Stimulated activated naive CD8-positive, alpha-beta T cell treated with anti-CD3 and anti-CD28 coated beads, Interleukin-15, Interleukin-2, amounts not matched to agents 100 U/mL and 50 U/mL, for 24 hours (primary cell): ENCODE results near the gene ERC2.

Experiments used
- ATAC-seq: fragments of 150-1000 bp; cut with Tn5 transposase; one replicate; pipeline ENCODE4 v1.10.0; 2021
- DNase-seq: peaks from one replicate; pipeline ENCODE4 v3.0.0; 2021

ERC2 gene

GRCh38 chr3:55584716-55585368, 883.4 kb downstream of the ERC2 start:
- no peak for ATAC-seq
- DNase-seq = no peak

DNA sequence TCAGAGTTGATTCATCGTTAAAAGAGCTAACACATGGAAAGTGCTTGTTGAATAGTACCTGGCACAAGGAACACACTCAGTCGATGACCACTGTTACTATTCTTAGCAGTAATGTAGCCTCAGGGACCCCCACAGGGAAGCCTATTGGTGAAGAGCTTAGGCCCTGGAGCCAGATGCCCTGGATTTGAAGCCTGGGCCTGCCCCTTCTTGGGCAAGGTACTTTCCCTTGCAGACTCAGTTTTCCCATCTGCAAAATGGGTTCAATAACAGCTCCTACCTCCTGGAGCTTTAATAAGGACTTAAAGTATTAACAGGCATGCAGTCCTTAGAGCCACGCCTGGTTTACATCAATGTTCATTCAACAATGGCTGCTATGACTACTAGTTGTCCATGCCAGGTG, 884.2 kb downstream of the ERC2 start:
- ATAC-seq (no peak), DNase-seq (no peak)

GRCh38 chr3:55583475-55583874, 884.8 kb downstream of the ERC2 start:
- DNase-seq (no peak), ATAC-seq (no peak)

GRCh38 chr3:55579496-55579895, 888.8 kb downstream of the ERC2 start:
- ATAC-seq = no peak
- no peak for DNase-seq

- DNase-seq (no peak), ATAC-seq (no peak)
Measured at GRCh38 chr3:55576621-55577388, 891.5 kb downstream of the ERC2 start.

- DNase-seq = no peak
- no peak for ATAC-seq
Measured at GRCh38 chr3:55574671-55575070, 893.6 kb downstream of the ERC2 start.

DNA sequence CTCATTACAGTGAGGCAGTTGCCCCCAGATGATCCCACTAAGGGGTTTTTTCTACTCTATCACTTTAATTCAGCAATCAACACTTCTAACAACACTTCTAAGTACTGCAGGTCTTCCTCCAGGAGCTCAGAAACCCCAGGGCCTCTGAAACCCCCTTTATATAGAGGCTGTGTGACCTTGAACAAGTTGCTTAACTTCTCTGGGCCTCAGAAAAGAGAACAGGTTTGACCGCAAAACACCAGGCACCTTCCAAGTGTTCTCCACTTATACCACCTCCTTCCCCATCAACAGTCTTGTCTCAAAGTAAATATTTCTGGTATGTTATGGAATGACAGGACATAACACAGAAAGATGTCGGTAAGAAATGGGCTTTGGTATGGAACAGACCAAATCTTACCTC, 895.5 kb downstream of the ERC2 start:
- ATAC-seq (no peak), DNase-seq (no peak)

GRCh38 chr3:55571913-55572312, 896.4 kb downstream of the ERC2 start:
- ATAC-seq (no peak), DNase-seq (no peak)

GRCh38 chr3:55571216-55571813, 897.0 kb downstream of the ERC2 start:
- no peak for DNase-seq
- no peak for ATAC-seq

- DNase-seq = no peak
- no peak for ATAC-seq
Measured at GRCh38 chr3:55570271-55570711, 898.0 kb downstream of the ERC2 start.

DNA sequence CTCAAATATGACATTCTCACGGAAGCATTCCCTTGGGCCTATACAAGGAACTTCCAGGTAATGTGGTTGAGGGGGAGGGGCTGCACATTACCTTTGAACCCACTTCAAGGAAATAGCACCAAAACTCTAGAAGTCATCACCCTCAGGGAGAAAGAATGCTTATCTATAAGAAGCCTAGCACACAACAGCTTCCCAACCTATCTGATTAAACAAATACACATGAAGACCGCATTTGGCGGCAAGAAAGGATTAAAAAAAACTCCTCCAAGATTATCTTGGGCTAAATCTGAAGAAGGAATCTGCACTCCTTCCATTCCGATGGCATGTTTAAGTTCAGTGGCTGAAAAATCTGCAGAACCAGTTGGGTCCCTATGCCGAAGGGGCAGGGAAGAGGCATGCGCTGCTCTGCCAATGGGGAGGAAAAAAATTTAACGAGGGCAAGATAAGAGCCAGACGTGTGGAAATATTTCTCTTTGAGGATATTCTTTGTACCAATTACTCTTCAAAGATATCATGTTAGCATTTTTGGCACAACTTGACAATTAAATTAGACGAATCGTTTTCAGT, 899.2 kb downstream of the ERC2 start:
- ATAC-seq (no peak), DNase-seq (no peak)

DNA sequence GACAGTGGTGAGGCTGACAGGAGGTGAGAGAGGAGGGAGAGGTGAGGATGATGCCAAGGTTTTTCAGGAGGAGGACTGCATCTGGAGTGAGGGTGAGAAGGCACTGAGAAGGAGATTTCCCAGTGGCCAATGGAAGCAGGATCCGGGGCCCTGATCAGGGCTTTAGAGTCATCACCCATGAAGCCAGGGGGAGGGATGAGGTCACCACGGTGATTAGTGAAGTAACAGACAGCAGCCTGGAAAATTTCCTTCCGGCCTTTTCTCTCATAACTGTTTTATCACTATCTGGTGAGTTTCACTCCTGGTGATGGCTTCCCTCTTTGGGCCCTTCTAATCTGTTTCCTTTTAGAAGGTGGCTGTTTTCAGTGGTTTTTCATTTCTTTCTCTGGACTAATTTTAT, 900.7 kb downstream of the ERC2 start:
- ATAC-seq = no peak
- no peak for DNase-seq

DNA sequence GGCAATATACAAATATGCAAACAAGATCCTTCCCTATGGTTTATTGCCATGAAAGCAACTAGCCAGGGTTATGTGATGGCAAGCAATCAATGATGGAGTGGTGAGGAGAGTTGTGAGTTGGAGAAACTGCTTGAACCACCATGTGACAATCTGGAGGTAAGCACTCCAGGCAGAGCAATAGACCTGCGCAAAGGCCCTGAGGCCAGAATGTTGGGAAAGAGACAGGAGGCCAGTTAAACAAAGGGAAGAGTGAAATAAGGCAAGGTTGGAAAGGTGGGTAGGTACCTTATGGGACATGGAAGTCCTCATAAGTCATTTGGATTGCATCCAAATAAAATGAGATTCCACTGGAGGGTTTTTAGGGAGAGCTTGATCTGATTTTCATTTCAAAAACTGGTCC, 901.1 kb downstream of the ERC2 start:
- no peak for DNase-seq
- ATAC-seq = no peak

GRCh38 chr3:55565521-55565920, 902.7 kb downstream of the ERC2 start:
- no peak for ATAC-seq
- DNase-seq = no peak

DNA sequence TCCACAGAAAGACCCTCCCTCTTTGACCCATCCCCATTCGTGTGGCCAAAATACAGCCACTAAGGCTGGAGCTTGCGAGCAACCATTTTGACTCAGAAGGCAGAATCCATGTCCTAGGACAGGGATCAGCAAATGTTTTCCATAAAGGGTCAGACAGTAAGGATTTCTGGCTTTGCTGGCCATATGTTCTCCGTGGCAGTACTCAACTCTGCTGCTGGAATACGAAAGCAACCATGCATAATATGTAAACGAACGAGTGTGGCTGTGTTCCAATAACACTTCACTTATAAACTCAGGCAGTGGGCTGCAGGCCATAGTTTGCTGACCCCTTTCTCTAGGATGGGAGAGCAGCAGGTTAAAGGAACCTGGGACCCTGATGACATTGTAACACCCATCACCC, 903.5 kb downstream of the ERC2 start:
- DNase-seq = no peak
- no peak for ATAC-seq

DNA sequence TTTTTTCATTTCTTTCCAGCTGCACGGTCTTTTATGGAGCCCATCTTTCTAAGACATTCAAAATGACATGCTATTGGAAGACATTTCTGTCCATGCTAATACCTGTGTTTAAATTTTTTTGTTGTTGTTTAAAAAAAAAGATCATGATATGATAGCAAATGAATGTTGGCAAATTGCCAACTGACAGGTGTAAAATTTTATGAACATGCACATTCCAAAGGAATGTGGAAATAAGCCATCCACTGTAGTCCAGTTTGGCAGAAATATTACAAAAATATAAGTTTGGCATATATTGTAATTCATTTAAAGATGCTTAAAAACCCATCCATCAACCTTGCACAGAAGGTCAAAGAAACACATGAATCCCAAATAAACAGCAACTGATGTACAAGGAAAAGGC, 905.6 kb downstream of the ERC2 start:
- no peak for ATAC-seq
- no peak for DNase-seq

- ATAC-seq = no peak
- DNase-seq = no peak
Measured at GRCh38 chr3:55559500-55560423, 908.5 kb downstream of the ERC2 start.

DNA sequence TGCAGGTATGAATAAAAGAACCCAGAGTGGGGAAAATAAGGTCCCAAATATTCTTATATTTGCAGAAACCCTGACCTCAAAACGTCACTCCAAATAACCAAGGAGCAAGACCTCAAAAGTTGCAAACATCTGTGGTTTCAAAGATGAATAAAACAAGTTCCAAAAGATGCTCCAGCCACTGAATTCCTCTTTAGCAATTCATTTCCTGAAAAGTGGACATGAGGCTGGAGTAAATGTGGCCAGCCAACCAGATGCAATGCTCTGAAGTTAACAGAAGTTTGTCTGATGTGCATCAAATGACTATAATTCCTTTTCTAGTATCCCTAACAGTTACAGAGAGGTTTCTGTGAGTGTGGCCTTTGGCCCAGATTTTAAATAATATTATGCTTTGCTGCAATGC, 910.0 kb downstream of the ERC2 start:
- no peak for DNase-seq
- no peak for ATAC-seq

- ATAC-seq (no peak), DNase-seq (no peak)
Measured at GRCh38 chr3:55557549-55557948, 910.7 kb downstream of the ERC2 start.

DNA sequence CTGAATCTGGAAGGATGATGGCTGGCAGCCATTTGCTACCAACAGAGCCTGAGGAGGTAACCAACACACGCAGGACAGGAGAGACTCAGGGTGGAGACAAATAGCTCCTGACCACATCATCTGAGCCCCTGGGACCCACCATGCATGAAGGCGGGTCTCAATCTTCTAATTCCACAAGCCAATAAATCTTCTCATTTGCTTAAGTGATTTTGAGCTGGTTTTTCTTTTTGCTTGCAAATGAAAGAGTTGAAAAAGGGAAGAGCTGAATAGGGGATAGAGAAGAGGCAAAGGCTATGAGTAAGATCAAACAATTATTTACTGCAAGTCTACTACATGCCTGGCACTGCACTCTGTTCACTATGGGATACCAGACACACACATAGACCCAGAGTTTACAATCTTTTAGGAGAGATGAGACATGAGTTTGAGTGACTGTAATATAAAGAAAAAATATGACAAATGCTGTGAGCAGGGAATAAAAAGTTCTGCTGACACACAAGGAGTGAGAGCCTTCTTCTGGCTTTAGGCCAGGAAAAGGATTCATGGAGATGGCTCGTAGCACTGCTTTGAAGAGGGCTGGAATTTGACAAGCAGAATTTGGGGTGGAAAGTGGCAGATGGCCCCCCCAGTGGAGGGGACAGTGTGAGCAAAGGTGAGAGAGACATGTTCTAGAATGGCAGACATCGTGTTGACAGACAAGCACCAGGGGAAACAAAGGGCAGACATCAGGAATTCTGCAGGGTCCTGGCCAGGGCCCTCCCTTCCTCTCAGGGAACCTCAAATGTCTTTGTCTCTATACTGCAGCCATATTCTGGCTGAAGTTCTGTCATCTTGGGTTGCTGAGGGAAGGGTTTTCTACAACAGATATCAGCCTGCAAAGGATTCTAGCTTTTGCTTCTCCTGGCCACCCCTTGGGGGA, 911.4 kb downstream of the ERC2 start:
- DNase-seq (no peak), ATAC-seq (no peak)
